ENCODE data around the gene CCND1. TPM values are rescaled to one million over a fixed set of nuclear protein-coding genes. Genes with fewer than 3 reads are reported as not detected.

CCND1 gene
- total RNA-seq, 1 donor from 2014 or later, result 44.9 TPM

DNA sequence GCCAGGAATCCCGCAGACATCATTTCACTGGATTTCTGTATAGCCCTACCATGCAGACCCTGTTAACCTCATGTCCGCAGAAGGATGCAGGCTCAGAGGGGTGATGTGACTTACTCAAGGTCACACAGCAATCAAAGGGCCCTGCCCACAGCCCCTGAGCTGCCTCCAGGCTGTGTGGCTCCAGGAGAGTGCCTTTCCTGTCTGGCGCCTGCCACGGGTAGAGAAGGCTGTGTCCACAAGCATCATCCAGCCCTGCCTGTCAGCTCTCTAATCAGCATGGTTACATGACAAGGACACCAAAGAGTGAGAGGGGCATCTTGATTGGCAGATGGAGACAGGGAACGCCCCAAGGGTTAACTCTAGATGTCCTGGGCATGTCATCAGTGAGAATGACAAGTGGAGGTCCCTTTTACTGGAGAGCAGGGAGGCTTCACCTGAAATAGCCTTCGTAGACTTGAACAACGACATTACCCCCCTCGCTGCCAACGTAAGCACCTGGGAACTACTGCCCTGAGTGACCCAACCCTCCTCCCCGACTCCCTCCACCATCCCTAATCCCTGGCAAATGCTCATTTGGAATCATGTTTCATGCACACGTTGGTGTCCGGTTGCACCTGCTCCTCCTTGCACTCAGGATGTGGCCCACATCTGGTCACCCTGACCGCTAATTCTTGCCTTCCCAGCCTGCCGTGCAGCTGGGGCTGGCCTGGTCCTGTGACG, 56.0 kb downstream of the CCND1 start:
- Histone ChIP-seq H3K4me1 (ENCODE audit: control insufficient read depth in 3 of 3, insufficient read depth in 3 of 3, low read length in 3 of 3) (peaks cover 0 to 4% (median 0%) of the 10 kb centered on the region in 3 donors), H3K9me3 (ENCODE audit: control insufficient read depth in 3 of 3, low read length in 3 of 3) (no peaks in the 10 kb centered on the region), H3K9ac (ENCODE audit: low read depth in 1 of 3, low read length in 3 of 3) (no peak overlapping the region), H3K27ac (ENCODE audit: low read depth, low read length) (no peak overlapping the region), H3K36me3 (ENCODE audit: control insufficient read depth in 3 of 3, insufficient read depth in 3 of 3, low read length in 3 of 3) (no peaks in the 10 kb centered on the region), H3K4me3 (ENCODE audit: low read length in 3 of 3) (no peak overlapping the region), H3K27me3 (ENCODE audit: control insufficient read depth in 3 of 3, insufficient read depth in 3 of 3, low read length in 3 of 3) (peaks cover 32 to 52% (median 46%) of the 10 kb centered on the region in 3 donors)

DNA sequence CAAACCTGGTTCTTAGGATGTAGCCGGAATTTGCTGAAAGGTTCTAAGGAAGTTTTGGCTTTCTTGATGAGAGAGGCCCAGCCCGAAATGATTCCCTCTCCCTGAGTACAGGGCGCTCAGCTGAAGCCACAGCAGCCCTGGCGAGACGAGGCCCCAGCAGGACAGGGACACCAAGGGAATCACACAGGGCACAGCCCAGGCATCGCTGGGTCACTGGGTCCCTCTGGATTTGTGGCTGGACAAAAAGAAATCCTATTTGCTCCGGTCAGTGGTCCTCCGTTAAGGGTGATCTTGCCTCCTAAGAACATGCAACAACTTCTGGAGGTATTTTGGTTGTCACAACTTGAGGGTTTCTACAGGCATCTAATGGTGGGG, 56.5 kb downstream of the CCND1 start:
- Histone ChIP-seq H3K4me3 (ENCODE audit: low read length in 3 of 3) (no peak overlapping the region), H3K27me3 (ENCODE audit: control insufficient read depth in 3 of 3, insufficient read depth in 3 of 3, low read length in 3 of 3) (peaks cover 34 to 56% (median 51%) of the 10 kb centered on the region in 3 donors), H3K4me1 (ENCODE audit: control insufficient read depth in 3 of 3, insufficient read depth in 3 of 3, low read length in 3 of 3) (peaks cover 0 to 4% (median 0%) of the 10 kb centered on the region in 3 donors), H3K36me3 (ENCODE audit: control insufficient read depth in 3 of 3, insufficient read depth in 3 of 3, low read length in 3 of 3) (no peaks in the 10 kb centered on the region), H3K9me3 (ENCODE audit: control insufficient read depth in 3 of 3, low read length in 3 of 3) (no peaks in the 10 kb centered on the region), H3K27ac (ENCODE audit: low read depth, low read length) (no peak overlapping the region), H3K9ac (ENCODE audit: low read depth in 1 of 3, low read length in 3 of 3) (no peak overlapping the region)

DNA sequence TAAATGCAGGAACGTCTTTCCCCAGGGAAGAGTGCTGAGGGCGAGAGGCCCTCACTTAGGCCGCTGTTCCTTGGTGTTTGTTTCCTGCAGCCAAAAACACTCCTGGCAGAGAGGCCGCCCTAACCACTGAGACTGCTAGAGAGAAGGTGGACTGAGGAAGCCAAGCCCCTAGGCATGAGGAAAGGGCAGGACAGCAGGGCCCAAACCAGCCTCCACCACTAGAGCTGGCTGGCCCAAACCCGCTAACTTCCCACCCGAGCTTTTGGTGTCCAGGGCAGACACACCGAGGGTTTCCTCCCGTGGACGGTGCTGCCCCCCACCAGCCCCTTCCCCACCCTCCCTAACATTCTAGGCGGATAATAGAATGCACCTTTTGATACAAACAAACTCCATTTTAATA, 56.9 kb downstream of the CCND1 start:
- Histone ChIP-seq H3K9ac (ENCODE audit: low read depth in 1 of 3, low read length in 3 of 3) (no peak overlapping the region), H3K9me3 (ENCODE audit: control insufficient read depth in 3 of 3, low read length in 3 of 3) (no peaks in the 10 kb centered on the region), H3K4me1 (ENCODE audit: control insufficient read depth in 3 of 3, insufficient read depth in 3 of 3, low read length in 3 of 3) (peaks cover 0 to 4% (median 0%) of the 10 kb centered on the region in 3 donors), H3K27ac (ENCODE audit: low read depth, low read length) (no peak overlapping the region), H3K4me3 (ENCODE audit: low read length in 3 of 3) (no peak overlapping the region), H3K36me3 (ENCODE audit: control insufficient read depth in 3 of 3, insufficient read depth in 3 of 3, low read length in 3 of 3) (no peaks in the 10 kb centered on the region), H3K27me3 (ENCODE audit: control insufficient read depth in 3 of 3, insufficient read depth in 3 of 3, low read length in 3 of 3) (peaks cover 38 to 57% (median 55%) of the 10 kb centered on the region in 3 donors)

DNA sequence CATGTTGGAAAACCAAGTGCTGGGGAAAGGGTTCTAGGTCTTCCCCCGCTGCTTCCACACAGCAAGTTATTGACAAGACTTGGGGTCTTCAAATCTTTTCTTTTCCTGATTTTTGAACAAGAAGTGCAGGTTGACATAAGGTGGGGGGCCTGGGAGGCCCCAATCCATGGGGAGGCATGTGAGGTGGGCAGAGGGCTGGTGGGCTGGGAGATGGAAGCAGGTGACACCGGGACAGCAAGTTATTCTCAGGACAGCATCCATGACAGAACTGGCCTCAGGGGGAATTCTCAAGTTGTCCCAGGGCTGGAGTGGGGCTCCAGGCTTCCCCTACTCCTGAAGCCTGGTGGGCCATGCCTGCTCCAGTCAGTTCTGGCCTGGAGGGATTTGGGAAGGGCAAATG, 57.4 kb downstream of the CCND1 start:
- Histone ChIP-seq H3K27me3 (ENCODE audit: control insufficient read depth in 3 of 3, insufficient read depth in 3 of 3, low read length in 3 of 3) (peaks cover 43 to 62% (median 56%) of the 10 kb centered on the region in 3 donors), H3K4me1 (ENCODE audit: control insufficient read depth in 3 of 3, insufficient read depth in 3 of 3, low read length in 3 of 3) (peaks cover 0 to 4% (median 0%) of the 10 kb centered on the region in 3 donors), H3K9ac (ENCODE audit: low read depth in 1 of 3, low read length in 3 of 3) (no peak overlapping the region), H3K36me3 (ENCODE audit: control insufficient read depth in 3 of 3, insufficient read depth in 3 of 3, low read length in 3 of 3) (no peaks in the 10 kb centered on the region), H3K4me3 (ENCODE audit: low read length in 3 of 3) (no peak overlapping the region), H3K27ac (ENCODE audit: low read depth, low read length) (no peak overlapping the region), H3K9me3 (ENCODE audit: control insufficient read depth in 3 of 3, low read length in 3 of 3) (no peaks in the 10 kb centered on the region)

DNA sequence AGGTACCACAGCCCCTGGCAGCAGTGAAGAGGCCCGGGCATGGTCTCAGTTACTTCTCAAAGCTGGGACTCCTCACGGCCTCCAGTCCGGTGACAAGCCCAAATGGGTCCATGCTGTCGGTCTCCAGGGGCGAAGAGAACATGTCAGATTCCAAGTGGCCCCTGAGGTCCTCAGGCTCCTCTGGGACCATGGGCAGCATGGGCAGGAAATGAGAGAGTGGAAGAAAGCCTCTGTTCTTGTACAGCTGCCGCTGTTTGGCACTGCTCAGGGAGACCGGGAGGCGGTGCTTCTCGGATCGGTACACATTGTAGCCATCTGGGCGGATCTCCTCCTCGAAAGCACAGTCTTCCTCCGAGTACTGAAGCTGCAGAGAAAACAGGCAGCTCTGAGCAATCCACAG, 58.3 kb downstream of the CCND1 start:
- peaks cover 0 to 4% (median 0%) of the 10 kb centered on the region in 3 donors for H3K4me1 ChIP-seq (ENCODE audit: control insufficient read depth in 3 of 3, insufficient read depth in 3 of 3, low read length in 3 of 3)
- H3K27me3 ChIP-seq (ENCODE audit: control insufficient read depth in 3 of 3, insufficient read depth in 3 of 3, low read length in 3 of 3), result peaks cover 40 to 64% (median 57%) of the 10 kb centered on the region in 3 donors
- H3K4me3 ChIP-seq (ENCODE audit: low read length in 3 of 3), result no peak overlapping the region
- H3K27ac ChIP-seq (ENCODE audit: low read depth, low read length), result no peak overlapping the region
- H3K9me3 ChIP-seq (ENCODE audit: control insufficient read depth in 3 of 3, low read length in 3 of 3), result no peaks in the 10 kb centered on the region
- no peak overlapping the region for H3K9ac ChIP-seq (ENCODE audit: low read depth in 1 of 3, low read length in 3 of 3)
- H3K36me3 ChIP-seq (ENCODE audit: control insufficient read depth in 3 of 3, insufficient read depth in 3 of 3, low read length in 3 of 3), result no peaks in the 10 kb centered on the region

DNA sequence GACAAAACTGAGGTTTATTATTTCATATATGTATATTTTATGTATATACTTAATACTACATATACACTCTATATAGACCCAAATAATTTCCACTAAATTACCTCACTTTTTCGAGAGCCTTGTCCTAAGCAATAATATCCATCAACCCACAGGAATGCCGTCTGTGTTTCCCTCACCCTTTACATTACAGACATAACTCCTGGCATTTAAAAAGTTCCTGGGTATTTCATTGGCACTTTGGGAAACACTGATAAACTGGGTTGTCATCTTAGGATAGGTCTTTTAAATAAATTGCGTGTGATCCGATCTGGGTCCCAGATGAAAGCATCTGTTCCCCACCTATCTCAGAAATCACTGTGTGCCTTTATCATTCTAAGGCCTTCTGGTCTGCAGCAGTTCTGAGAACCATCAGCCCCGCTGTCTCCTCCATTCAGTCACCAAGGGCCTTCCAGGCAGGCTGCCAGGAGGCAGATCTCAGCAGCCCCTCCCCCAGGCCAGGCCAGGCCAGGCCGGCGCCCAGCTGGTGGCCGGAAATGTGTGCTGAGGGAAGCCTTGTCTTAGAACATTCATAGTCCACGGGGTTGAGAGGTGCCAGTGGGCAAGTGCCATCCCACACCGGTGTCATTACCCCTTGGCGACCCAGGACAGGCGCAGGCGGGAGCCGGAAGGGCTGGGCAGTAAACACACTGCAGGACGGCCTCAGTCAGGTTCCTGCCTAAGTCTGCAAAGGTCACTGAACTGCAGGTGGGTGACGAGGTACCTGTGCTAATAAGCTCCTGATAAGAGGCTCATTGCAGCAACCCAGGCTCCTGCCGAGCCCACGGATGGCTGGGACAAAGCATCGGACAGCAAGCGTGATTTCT, 59.6 kb downstream of the CCND1 start:
- no peaks in the 10 kb centered on the region for H3K9me3 ChIP-seq (ENCODE audit: control insufficient read depth in 3 of 3, low read length in 3 of 3)
- H3K36me3 ChIP-seq (ENCODE audit: control insufficient read depth in 3 of 3, insufficient read depth in 3 of 3, low read length in 3 of 3), result no peaks in the 10 kb centered on the region
- no peak overlapping the region for H3K27ac ChIP-seq (ENCODE audit: low read depth, low read length)
- no peak overlapping the region for H3K9ac ChIP-seq (ENCODE audit: low read depth in 1 of 3, low read length in 3 of 3)
- peaks cover 0 to 4% (median 0%) of the 10 kb centered on the region in 3 donors for H3K4me1 ChIP-seq (ENCODE audit: control insufficient read depth in 3 of 3, insufficient read depth in 3 of 3, low read length in 3 of 3)
- no peak overlapping the region for H3K4me3 ChIP-seq (ENCODE audit: low read length in 3 of 3)
- peaks cover 45 to 64% (median 57%) of the 10 kb centered on the region in 3 donors for H3K27me3 ChIP-seq (ENCODE audit: control insufficient read depth in 3 of 3, insufficient read depth in 3 of 3, low read length in 3 of 3)

DNA sequence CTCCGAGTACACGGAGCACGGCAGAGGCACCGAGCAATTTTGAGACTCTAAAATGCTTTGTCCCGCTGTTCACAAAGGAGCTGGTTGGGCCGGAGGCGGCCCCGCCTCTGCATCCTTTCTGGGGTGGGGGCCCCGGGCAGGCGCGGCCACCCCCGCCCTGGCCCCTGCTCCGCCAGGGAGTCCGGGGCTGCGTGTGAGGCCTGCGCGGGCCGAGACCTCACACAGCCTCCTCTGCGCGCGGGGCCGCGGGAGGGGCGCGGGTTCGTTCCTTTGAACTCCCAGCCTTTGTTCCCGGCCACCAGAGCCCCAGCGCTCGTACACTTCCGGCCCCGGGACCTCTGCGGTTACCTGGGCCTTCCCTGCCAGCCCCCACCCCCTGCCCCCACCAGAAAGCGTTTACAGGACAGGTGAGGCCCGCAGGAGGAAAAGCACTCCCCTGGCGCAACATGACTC, 61.3 kb downstream of the CCND1 start:
- no peaks in the 10 kb centered on the region for H3K36me3 ChIP-seq (ENCODE audit: control insufficient read depth in 3 of 3, insufficient read depth in 3 of 3, low read length in 3 of 3)
- no peak overlapping the region for H3K4me3 ChIP-seq (ENCODE audit: low read length in 3 of 3)
- H3K27me3 ChIP-seq (ENCODE audit: control insufficient read depth in 3 of 3, insufficient read depth in 3 of 3, low read length in 3 of 3), result peaks cover 57 to 68% (median 68%) of the 10 kb centered on the region in 3 donors
- no peak overlapping the region for H3K27ac ChIP-seq (ENCODE audit: low read depth, low read length)
- H3K9ac ChIP-seq (ENCODE audit: low read depth in 1 of 3, low read length in 3 of 3), result no peak overlapping the region
- peaks cover 0 to 4% (median 0%) of the 10 kb centered on the region in 3 donors for H3K4me1 ChIP-seq (ENCODE audit: control insufficient read depth in 3 of 3, insufficient read depth in 3 of 3, low read length in 3 of 3)
- no peaks in the 10 kb centered on the region for H3K9me3 ChIP-seq (ENCODE audit: control insufficient read depth in 3 of 3, low read length in 3 of 3)

DNA sequence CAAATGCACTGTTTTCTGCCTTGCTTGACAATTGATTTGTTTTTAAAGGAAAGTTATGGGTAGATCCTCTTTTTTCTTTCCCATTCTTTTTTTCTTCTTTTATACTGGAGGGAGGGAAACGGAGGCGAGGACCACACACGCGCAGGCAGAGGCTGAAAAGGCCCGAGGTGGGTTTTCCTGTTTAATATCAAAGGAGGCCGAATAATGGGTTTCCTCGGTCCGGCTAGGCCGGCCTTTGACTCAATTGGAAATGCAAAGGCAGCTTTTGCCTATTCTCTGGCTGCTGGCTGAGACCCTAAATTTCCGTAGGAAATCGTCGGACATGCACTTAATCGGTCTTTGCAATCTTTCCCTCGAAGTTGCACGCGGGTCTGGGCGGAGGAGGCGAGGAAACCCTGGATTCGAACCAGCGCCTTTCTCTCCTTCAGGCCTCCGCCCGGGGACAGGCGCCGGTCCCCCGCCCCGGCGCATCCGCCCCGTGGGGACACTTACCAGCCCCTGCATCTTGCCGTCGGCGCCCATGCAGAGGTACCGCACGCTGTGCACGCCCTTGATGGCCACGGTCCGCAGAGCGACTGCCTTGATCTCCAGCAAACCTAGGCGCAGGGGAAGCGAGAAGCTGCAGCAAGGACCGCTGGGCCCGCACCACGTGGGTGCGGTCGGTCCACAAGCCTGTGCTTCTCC, 62.0 kb downstream of the CCND1 start:
- Histone ChIP-seq H3K9me3 (ENCODE audit: control insufficient read depth in 3 of 3, low read length in 3 of 3) (no peaks in the 10 kb centered on the region), H3K27ac (ENCODE audit: low read depth, low read length) (no peak overlapping the region), H3K4me1 (ENCODE audit: control insufficient read depth in 3 of 3, insufficient read depth in 3 of 3, low read length in 3 of 3) (peaks cover 0 to 4% (median 0%) of the 10 kb centered on the region in 3 donors), H3K4me3 (ENCODE audit: low read length in 3 of 3) (no peak overlapping the region), H3K36me3 (ENCODE audit: control insufficient read depth in 3 of 3, insufficient read depth in 3 of 3, low read length in 3 of 3) (no peaks in the 10 kb centered on the region), H3K9ac (ENCODE audit: low read depth in 1 of 3, low read length in 3 of 3) (no peak overlapping the region), H3K27me3 (ENCODE audit: control insufficient read depth in 3 of 3, insufficient read depth in 3 of 3, low read length in 3 of 3) (peaks cover 59 to 68% (median 64%) of the 10 kb centered on the region in 3 donors)

DNA sequence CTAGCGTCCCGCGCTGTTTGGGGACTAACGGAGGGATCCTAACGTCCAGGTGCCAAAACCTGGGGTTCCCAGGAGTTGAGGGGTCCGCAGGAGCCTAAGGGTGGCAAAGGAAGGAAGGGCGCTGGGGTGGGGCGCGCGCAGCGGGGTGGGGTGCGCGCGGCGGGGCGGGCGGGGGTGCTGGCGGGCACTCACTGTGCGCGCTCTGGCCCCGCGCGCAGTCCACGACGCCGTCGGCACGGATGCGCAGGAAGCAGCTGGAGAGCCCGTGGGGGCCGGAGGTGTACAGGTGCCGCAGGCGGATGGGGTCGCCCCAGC, 62.5 kb downstream of the CCND1 start:
- no peak overlapping the region for H3K4me3 ChIP-seq (ENCODE audit: low read length in 3 of 3)
- no peak overlapping the region for H3K27ac ChIP-seq (ENCODE audit: low read depth, low read length)
- H3K36me3 ChIP-seq (ENCODE audit: control insufficient read depth in 3 of 3, insufficient read depth in 3 of 3, low read length in 3 of 3), result no peaks in the 10 kb centered on the region
- H3K4me1 ChIP-seq (ENCODE audit: control insufficient read depth in 3 of 3, insufficient read depth in 3 of 3, low read length in 3 of 3), result peaks cover 0 to 4% (median 0%) of the 10 kb centered on the region in 3 donors
- H3K27me3 ChIP-seq (ENCODE audit: control insufficient read depth in 3 of 3, insufficient read depth in 3 of 3, low read length in 3 of 3), result peaks cover 59 to 66% (median 63%) of the 10 kb centered on the region in 3 donors
- H3K9me3 ChIP-seq (ENCODE audit: control insufficient read depth in 3 of 3, low read length in 3 of 3), result no peaks in the 10 kb centered on the region
- H3K9ac ChIP-seq (ENCODE audit: low read depth in 1 of 3, low read length in 3 of 3), result no peak overlapping the region

All from skeletal muscle tissue (tissue), 4 donors.